ENCODE results near the gene WDR81.
"Not testable (repeated sequence)": the region's sequence is repeated elsewhere in the genome, so short reads cannot be mapped to it uniquely, and the experiment has no call there.

Gene WDR81

DNA sequence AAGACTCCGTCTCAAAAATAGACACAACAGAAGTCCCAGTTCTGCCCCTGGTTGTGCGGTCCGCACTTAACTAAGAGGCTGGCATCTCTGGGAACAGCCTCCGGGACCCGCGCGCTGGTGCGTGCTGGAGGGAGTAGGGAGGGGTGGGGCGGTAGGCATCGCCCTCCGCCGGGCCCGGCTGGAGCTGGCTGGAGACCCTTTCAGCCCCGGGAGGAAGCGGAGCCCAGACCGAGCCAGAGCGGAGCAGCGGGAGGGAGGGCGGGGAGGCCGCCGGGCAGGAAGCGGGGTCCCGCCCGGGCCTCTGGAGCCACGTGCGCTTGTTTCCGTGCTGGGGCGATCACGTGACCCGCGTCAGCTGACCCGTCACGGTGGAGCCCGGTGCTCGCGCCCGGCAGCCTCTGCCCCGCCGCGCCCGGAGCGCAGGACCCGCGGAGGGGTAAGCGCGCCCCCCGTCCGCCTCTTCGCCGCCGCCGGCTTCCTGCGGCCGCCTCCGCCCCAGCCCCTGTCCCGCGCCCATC lies at the start of gene WDR81:
WDR81 (plus strand) TSS at position 354 of the 518 bp plus-strand sequence. CDS start 256 bp downstream, outside the sequence.
- DNase-seq, result peak; percentile 55

- DNase-seq, result no peak
Measured at GRCh38 chr17:1676401-1676800, 48.1 kb upstream of the WDR81 start.

DNA sequence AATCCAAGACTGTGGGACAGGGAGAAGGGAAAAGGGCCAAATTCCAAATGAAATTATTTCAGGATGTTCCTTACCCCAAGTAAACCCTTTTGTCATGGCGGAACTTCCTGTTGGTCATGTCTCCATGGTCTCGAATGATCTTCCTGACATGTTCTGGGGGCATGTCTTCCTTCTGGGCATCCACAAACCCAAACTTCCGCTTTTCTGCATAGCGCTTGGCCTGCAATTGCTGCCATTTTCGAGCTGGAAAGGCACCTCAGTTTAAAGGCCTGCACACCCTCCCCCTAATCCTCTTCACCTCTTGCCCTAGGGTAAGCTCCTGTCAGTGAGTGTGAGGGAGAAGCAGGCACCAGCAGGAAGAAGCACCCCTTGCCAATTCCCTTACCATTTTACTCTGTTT lies 41.0 kb upstream of the WDR81 start:
- DNase-seq, result no peak

- DNase-seq, result peak; percentile 94
Measured at GRCh38 chr17:1684378-1685189, 39.9 kb upstream of the WDR81 start, which contains the start of gene PRPF8. Gene PRPF8, minus strand, starts transcription at chr17:1684867. Its CDS starts 296 bp downstream, at chr17:1684571.

GRCh38 chr17:1686086-1686485 lies 38.4 kb upstream of the WDR81 start:
- no peak for DNase-seq

DNA sequence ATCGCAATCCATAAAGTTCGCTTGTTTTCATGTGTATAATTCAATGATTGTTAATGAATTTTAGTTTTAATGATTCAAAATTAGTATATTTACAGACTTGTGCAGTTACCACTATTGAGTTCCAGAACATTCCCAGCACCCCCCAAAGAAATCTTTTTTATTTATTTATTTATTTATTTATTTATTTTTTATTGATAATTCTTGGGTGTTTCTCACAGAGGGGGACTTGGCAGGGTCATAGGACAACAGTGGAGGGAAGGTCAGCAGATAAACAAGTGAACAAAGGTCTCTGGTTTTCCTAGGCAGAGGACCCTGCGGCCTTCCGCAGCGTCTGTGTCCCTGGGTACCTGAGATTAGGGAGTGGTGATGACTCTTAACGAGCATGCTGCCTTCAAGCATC lies 36.1 kb upstream of the WDR81 start:
- not testable (repeated sequence) for DNase-seq

DNA sequence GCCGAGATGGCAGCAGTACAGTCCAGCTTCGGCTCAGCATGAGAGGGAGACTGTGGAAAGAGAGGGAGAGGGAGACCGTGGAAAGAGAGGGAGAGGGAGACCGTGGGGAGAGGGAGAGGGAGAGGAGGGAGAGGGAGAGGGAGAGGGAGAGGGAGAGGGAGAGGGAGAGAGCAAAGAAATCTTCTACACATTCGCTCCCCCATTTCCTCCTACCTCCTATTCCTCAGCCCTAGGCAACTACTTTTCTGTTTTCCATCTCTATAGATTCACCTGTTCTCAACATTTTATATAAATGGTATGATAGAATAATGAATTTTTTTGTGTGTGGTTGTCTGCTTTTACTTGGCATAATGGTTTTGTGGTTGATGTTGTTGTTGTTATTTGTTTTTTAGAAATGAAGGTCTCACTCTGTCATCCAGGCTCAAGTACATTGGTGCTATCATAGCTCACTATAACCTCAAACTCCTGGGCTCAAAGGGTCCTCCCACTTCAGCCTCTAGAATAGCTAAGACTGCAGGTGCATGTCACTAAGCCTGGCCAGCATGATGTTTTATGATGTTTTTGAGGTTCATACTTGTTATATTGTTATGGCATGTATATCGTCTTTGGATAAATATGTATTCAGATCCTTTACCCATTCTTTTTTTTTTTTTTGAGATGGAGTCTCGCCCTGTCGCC lies 33.8 kb upstream of the WDR81 start:
- DNase-seq, result no peak

- DNase-seq, result no peak
Measured at GRCh38 chr17:1693339-1693738, 31.2 kb upstream of the WDR81 start.

DNA sequence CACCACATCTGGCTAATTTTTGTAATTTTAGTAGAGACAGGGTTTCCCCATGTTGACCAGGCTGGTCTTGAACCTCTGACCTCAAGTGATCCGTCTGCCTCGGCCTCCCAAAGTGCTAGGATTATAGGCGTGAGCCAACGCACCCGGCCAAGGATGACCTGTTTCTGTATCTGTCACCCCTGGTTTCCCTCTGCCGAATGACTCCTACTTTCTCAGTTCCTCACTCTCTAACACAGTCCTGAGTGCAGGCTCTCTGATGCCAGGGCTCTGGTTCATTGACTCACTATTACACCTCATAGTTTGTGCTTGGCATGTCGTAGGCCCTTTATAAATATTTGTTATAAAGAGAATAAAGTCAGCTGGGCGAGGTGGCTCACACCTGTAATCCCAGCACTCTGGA lies 29.1 kb upstream of the WDR81 start:
- DNase-seq, result no peak

DNA sequence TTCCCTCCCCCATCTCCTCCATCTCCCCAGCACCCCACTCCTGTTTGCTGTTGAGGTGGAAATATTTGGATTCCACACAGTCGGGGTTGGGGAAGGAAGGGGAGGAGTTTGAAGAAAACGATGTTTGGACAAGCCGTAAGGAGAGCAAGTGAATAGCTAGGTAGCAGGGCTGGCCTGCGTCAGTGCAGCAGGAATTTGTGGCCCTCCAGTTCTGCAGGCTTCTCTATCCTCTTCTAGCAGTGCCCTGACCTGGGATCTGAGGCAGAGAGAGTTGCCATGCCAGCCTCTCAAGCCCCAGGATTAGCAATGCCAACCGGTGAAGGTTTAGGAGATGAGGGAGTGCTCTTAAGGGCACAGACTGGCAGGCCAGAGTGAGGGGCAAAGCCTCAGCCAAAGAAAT lies 26.8 kb upstream of the WDR81 start:
- no peak for DNase-seq

GRCh38 chr17:1699891-1700290 lies 24.6 kb upstream of the WDR81 start:
- DNase-seq, result not testable (repeated sequence)

- DNase-seq, result no peak
Measured at GRCh38 chr17:1703063-1703462, 21.4 kb upstream of the WDR81 start.

DNA sequence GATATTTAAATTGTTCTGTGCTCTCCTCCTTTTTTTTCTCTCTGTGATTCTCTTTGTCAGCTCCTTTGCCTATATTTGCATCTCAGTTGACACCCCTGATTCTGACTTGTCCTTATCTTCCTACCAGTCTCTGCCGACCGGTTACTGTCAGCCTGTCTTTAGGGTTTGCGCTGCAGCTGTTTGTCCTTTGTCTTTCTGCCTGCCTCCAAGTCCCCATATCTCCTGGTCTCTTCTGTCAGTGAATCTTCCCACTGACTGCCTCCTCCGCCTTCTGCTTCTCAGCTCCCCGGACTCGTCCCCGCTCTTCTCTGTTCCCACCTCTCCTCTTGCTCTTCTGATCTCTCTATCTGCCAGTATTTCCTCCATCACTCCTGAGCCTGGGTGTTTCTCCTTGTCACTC lies 19.5 kb upstream of the WDR81 start:
- DNase-seq, result no peak

DNA sequence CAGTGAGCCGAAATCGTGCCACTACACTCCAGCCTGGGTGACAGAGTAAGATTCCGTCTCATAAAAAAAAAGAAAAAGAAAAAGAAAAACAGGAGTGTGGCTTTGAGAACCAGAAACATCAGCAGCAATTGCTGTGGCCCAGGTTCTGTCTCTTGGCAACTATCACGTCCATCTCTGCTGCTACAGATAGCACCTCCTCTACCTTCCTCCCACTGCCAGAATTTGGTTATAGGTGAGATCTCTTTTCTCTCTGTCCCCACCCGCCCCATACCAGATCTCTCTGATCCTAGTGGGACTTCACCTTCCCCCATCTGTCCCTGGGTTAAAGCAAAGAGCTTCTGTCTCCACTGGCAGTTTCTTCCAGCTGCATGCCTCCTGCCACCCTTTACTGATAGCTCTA lies 17.4 kb upstream of the WDR81 start:
- no peak for DNase-seq

GRCh38 chr17:1708791-1709346 lies 15.6 kb upstream of the WDR81 start:
- DNase-seq, result not testable (repeated sequence)

GRCh38 chr17:1709403-1709951 lies 15.0 kb upstream of the WDR81 start:
- no peak for DNase-seq

DNA sequence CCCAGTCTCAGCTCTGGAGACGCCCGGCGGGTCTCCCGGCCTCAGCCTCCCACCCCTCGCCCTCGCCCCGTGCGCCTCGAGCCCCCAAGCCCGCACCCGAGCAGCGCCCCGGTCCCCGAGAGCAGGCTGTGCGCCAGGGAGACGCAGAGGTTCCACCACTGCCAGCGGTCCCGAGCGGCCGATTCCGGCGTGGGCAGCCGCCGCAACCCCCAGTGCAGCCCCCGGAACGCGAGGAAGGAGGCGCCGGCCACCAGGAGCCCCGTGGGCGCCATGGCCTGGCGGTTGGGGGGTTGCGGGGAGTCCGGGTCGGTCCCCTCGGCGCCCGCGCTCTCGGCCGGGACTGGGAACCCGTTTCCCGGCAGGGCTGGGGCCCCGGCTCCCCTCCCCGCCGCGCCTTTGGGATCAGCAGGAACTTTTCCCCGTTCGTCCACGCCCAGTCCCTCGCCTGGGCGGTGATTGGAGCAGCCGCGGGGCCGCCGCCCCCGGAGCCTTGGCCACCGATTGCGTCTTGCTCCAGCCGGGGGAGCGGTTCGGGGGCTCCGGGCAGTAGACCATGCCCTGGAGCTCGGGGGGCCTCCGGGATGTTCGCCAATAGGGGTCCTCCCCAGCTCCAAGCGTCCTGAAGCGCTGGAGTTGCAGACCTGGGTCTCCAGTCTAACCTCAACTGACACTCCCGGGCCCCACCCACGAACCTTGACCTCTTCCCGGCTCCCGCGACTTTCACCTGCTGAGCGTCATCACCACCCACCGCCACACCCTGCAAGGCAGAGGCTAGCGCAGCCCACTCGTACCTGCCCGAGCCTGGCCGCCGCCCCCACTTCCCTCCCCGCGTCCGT lies 14.3 kb upstream of the WDR81 start, which contains the start of gene TLCD2:
TLCD2 (minus strand) TSS at position 407 of the 836 bp plus-strand sequence; CDS start at position 272, 135 bp downstream.
- DNase-seq, result peak; percentile 15

- DNase-seq, result no peak
Measured at GRCh38 chr17:1710807-1711553, 13.5 kb upstream of the WDR81 start.

DNA sequence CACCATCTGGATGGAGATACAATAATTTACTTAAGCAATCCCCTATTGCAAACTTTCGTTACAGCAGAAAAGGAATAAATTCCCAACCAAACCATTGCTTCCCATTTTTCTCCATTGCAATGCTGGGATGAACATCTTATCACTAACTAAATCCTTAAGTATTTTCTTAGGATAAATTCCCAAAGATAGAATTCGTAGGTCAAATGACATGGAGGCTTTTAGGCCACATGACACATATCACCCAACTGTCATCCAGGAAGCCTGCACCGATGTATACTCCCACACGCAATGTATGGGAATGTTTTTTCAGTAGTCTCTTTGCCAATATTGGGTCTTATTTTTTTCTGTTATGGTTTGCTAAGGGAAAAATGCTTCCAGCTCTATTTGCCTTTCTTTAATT lies 12.7 kb upstream of the WDR81 start:
- no peak for DNase-seq

GRCh38 chr17:1712271-1712670 lies 12.2 kb upstream of the WDR81 start:
- DNase-seq, result no peak

- no peak for DNase-seq
Measured at GRCh38 chr17:1713160-1713877, 11.2 kb upstream of the WDR81 start.
